Stimulated activated CD8-positive, alpha-beta memory T cell treated with anti-CD3 and anti-CD28 coated beads, Interleukin-15, amount 100 ng/mL, for 4 hours (primary cell): ENCODE measurements around the gene SH3PXD2B.
"Not testable (repeated sequence)": the region's sequence is repeated elsewhere in the genome, so short reads cannot be mapped to it uniquely, and the experiment has no call there.

Source experiments
- DNase-seq, 2 donors: peaks; one replicate each; pipeline ENCODE4 v3.0.0-alpha.2; 2020; ENCODE audit warnings: low read depth in 2 of 2

Gene SH3PXD2B

DNA sequence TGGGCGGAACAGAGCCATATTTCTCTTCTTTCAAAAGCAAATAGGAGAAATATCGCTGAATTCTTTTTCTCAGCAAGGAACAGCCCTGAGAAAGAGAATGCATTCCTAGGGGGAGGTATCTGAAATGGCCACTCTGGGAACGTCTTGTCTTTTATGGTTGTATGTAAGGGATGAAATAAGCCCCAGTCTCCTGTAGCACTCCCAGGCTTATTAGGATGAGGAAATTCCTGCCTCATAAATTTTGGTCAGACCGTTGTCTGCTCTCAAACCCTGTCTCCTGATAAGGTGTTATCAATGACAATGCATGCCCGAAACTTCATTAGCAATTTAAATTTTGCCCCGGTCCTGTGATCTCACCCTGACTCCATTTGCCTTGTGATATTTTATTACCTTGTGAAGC, 52.3 kb downstream of the SH3PXD2B start:
- DNase-seq, result not testable (repeated sequence)

DNA sequence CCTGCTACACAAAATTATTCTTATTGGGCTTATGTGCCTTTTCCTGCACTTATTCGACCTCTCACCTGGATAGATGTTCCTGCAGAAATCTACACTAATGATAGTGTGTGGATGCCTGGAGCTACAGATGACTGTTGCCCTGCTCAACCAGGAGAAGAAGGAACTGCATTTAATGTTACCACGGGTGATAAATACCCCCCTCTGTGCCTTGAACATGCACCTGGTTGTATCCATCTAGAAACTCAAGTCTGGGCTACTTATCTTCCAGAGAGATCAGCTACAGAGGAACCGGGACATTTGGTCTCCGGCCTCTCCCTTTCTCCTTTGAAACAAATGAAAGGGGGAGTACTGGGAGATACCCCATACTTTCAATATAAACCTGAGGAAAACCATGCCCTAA, 54.5 kb downstream of the SH3PXD2B start:
- no peak for DNase-seq

DNA sequence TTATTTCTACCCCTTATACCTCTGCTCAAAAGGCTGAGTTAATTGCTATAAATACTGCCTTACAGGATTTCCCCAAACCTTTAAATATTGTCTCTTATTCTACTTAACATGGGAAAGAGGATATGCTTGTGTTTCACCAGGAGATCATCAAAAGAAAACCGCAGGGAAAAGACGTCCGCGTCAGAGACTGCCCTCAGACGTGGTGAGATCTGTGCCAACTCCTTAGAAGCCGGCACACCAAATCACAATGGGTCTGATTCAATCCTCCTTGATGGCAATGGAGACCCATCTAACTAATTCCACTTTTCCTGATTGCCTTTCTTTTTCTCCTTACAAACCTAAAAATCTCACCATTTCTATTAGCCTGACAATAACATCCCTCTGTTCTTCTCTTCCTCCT, 55.0 kb downstream of the SH3PXD2B start:
- DNase-seq, result no peak

DNA sequence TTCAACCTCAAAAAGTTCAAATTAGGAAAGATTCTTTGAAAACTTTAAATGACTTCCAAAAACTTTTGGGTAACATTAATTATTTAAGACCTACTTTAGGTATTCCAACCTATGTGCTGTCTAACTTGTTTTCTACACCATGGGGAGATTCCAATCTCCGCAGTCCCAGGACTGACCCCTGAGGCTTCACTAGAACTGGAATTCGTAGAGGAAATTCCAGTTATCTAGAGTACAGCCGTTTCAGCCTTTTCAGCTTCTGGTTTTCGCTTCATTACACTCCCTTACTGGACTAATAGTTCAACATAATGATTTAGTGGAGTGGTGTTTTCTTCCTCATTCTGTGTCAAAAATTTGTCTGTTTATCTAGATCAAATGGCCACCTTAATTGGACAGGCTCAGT, 55.7 kb downstream of the SH3PXD2B start:
- not testable (repeated sequence) for DNase-seq

DNA sequence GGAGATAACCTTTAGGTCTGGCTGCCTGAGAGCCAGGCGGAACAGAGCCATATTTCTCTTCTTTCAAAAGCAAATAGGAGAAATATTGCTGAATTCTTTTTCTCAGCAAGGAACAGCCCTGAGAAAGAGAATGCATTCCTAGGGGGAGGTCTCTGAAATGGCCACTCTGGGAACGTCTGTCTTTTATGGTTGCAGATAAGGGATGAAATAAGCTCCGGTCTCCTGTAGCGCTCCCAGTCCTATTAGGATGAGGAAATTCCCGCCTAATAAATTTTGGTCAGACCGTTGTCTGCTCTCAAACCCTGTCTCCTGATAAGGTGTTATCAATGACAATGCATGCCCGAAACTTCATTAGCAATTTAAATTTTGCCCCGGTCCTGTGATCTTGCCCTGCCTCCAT, 57.3 kb downstream of the SH3PXD2B start:
- DNase-seq, result not testable (repeated sequence)

DNA sequence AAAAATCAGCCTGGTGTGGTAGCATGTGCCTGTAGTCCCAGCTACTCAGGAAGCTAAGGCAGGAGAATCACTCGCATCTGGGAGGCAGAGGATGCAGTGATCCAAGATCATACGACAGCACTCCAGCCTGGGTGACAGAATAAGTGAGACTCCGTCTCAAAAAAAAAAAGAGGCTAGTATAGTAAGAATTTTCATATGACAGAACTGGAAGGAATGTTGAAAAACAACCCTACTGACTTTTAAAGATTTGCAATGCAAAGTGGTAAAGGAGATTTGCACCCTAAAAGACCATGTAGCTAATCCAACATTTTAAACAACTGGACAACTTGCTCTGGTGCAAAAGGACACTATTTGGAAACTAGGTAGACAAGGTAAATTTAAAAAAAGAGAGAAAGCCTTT, 58.1 kb downstream of the SH3PXD2B start:
- no peak for DNase-seq

DNA sequence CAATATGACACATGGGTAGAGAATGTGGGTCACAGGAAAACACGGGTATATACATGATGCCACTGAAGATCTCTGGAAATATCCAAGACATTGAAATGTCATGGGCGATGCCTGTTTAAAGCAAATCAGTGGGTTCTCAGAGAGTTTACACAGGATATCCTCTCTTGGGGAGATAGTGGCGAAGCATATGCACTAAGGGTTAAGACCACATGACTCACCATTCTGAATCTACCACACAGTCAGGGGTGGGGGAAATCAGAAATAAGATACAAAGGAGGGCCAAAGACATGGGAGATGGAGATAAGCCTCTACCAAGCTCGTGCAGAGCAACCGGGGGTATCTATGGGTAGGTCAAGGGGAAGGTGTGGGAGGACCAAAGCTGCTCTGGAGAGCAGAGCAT, 58.8 kb downstream of the SH3PXD2B start:
- no peak for DNase-seq

DNA sequence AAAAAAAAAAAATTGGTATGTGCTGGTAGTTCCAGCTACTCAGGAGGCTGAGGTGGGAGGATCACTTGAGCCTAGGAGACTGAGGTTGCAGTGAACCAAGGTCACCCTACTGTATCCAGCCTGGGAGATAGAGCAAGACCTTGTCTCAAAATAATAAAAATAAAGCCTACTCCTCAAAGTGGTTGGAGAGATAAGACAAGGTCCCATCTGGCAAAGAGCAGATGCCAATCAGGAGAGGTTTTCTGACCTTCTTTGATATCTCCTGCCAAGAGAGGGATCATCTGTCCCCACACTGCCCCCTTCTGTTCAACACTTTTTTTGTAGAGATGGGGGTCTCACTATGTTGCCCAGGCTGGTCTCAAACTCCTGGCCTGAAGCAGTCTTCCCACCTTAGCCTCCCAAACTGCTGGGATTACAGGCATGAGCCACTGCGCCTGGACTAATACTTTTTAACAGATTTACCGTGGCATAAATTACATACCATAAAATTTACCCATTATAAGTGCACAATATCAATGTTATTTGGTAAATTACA, 64.7 kb downstream of the SH3PXD2B start:
- no peak for DNase-seq

DNA sequence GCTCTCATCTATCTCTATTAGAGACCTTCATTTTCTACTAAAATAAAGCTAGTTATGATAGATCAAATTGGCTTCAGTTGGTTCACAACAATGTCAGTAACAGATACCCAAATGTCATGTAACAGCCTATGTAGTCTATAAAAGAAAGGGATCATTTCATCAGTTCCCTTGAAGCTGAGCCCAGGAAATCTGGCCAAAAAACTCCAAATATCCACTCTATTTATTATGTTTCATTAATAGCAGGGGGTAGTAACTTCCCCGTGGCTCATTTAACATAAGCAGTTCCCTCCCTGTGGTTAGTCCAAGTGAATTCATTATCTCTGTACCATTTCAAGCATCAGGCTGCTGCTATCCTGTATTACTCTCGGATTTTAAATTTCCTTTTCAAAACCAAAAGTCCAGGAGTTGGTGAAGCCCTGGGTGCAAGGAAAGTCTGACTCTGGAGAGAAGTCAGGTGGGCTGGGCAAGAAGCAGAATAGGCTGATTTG, 66.0 kb downstream of the SH3PXD2B start:
- DNase-seq, result no peak

DNA sequence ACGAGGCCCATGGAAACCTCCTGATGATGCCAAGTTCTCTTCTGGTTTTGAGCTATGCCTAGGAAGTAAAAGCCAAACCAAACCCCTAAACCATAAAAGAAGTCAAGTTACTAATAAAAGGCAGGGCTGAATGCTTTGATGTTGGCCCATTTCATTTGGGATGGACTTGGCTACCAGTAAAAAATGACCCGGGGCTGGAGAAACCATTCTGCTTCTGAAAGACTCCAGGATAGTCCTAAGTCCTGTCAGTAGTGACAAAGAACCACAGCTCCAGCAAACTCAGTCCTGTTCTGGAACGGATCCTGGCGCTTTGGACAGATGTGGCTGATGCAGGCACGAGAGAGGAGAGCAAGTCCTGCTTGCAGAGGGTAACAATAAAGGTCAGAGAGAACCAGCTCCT, 68.6 kb downstream of the SH3PXD2B start:
- DNase-seq, result no peak

DNA sequence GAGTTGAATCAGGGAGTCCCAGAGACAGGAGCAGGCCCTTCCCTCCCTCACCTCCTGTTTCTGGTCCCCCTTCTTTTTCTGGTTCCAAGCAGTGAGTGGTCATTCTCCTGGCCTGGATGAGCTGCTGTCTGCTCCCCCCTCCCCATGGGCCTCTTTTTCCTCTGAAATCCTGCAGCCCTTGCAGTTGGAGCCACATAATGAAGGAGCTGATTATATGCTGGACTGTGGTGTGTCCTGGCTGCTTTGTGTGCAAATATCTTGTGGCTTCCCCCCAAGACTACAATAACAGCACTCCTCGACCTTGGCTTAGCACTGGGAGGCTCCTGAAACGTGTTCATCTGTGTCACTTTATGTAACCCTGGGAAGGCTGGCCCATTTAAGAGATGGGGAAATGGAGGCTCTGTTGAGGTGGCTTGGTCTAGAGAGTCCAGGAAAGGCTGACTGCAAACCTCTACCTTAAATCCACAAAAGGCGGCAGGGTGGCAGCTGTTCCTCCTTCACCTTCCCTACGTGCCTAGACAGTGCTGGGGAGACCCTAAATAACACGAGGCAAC, 69.2 kb downstream of the SH3PXD2B start:
- DNase-seq, result no peak

DNA sequence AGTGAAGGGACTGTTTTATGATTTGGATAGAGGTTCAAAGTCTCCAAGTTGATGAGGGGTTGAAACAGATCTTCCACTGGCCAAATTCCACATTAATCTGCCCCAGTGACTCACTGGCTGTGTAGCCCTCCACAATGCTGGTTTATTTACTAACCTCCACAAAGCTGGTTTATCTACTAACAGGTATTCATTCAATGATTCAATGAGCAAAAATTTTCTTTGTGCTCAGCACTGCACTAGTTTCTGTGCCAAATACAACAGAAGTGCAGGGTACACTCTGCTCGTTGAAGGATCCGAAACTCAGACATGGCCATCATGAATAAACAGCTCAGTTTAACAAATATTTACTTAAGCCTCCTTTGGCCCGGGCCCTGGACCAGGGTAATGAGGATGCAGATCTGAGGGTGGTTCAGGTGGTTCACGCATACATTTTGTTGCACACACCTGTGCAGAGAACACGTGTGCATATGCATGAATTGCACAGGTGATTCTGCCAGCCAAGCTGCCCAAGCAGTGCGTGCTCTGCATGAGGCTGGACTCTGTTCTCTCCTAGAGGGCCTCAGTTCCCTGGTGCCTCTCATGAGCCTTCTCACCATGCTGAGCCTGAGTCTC, 71.0 kb downstream of the SH3PXD2B start:
- no peak for DNase-seq

DNA sequence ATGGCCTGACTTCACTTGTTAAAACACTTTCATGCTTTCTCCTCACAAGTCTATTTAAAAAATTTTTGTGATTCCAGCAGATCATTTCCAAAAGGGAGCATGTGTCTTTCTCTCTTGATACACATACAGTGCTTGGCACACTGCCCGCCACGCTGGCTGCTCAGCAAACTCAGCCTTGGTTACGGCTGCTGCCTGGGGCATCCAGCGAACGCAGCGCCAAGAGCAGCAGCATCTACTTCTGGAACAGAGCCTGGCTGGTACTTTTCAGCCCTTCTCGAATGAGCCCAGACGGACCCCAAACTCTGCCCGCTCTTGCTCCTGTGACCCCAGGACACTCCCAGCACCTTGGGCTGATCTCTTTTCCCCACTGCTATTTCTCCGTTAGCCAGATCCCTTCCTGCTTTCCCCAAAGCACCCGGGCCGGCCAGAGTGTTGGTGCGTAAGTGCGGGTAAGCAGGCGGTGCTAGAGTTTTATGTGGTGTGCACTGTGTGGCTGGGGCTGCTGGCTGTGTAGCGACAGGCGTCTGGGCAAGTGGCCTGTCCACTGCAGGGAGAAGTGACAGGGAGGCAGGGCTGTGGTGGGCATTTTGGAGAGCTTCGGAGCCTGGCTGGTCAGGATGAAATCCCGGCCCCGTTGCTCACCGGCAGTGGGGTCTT, 73.2 kb downstream of the SH3PXD2B start:
- DNase-seq, result no peak

DNA sequence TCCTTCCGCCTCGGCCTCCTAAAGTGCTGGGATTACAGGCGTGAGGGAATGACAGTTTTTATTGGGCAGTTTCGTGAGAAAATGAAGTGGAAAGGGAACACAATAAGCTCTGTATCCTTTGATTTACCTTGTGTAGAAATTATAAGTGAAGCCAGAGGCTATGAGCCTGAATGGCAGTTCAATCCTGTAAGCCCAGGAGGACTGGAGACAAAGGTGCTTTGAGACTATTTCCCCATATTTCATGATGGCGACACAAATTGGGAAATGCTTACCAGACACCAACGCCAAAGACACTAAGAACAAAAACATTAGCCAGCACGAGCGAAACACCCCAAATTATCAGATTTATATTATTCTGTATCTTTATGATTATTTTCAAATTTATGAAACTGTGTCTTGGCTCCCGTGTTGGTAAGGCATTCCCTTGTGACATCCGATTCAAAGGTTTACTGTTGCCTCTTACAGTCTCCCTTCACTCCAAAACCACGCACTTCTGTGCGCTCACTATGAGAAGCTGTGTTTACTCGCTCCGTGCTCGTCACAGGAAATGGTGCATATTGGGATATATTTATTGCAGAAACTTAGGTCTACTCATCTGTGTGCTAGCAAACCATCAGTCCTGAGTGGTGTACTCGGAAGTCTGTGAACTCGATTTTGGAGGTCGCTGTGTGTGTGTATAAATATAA, 73.9 kb downstream of the SH3PXD2B start:
- no peak for DNase-seq

DNA sequence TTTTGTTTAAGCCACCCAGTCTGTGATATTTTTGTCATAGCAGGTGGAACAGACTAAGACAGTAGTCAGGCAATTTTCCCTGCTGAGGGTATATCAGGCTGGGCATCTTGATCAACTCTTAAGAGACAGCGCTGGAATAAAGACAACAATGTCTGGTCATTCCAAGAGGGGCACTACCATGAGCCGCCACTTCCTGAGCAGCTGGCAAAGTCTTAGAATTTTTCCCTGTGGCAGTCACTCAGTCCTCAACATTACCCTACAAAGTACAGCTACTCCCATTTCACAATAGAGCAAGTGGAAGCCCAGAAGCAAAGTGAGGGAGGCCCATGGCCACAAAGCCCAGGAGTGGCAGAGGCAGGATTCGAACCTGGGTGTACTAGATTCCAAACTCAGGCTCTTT, 74.8 kb downstream of the SH3PXD2B start:
- DNase-seq, result no peak

DNA sequence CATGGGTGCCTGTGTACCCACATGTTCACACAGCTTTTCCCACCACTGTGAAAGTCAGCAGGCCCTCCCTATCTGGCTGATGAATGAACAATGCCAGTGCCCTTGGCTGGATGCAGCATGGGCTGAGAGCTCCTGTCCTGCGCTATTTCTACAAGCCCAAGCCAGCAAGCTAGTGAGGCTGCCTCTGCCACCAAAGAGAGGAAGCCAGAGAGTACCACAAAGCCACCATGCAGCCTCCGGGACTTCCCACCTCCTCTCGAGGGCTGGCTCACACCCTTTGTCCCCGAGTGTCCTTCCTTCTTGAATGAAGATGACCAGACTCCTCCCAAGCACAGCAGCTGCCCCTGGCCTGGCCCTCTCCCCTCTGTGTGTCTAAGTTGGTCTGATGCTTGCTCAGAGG, 76.5 kb downstream of the SH3PXD2B start:
- no peak for DNase-seq

DNA sequence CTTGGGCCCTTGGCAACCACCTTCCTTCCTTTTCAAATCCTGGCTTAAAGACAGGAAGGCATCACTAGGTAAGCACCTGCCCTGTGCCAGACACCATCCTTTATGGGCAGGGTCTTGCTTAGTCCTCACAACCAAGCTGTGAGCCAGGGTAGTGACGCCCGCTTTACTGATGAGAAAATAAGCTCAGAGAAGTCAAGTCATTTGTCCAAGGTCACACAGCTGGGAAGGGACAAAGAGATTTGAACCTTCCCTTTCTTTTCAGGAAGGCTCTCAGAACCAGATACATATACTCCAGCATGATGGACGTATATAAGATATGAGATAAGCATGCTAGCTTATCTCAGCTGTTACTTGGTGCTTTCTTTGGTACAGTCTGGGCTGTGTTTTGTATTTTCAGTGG, 76.9 kb downstream of the SH3PXD2B start:
- DNase-seq, result no peak

DNA sequence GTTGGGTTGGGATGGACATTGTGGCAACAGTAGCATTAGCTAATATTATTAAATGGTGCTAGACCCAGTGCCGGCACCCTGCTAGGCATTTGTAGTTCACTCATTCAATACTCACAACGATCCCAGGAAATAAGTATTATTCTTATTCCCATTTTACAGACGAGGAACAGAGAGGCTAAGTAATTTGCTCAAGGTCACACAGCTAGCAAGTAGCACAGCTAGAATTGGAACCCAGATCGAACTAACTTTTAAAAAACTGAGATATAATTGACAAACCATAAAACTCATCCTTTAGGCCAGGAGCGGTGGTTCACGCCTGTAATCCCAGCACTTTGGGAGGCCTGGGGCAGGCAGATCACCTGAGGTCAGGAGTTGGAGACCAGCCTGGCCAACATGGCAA, 79.5 kb downstream of the SH3PXD2B start:
- DNase-seq, result no peak

DNA sequence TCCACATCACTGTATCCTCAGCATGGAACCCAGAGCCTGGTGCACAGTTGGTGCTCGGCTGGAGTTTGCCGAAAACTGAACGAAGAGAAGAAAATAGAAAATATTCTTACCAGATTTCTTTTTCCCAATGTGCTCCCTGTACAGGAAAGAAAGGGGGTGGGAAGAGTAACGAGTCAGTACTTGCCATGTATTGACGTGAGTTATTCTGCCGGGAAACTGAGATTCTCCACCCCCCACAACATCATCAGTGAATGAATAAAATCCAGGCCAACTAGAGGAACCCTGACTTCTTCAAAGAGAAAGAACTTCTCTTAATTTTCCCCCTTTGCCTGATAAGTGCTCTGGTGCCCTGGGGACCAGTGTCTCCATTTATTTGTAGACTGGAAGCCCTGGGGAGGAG, 80.6 kb downstream of the SH3PXD2B start:
- no peak for DNase-seq

DNA sequence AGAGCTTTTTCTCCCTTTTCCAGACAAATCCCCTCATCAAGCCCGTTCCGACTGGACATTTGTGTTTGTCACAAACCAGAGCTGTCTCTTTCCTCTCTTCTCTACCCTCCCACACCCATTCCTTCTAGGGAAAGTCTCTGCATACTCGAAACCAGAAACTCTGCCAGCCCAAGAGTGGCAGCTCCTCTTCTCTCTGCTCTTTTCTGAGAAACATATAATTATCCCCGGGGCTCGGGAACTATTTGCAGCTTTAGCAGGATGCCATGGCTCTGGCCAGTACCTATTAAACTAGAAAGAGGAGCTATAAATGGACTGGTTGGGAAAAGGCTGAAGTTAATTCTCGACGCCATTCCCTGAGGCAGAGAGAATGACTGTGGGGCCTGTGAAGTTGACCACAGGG, 82.6 kb downstream of the SH3PXD2B start:
- DNase-seq, result no peak

DNA sequence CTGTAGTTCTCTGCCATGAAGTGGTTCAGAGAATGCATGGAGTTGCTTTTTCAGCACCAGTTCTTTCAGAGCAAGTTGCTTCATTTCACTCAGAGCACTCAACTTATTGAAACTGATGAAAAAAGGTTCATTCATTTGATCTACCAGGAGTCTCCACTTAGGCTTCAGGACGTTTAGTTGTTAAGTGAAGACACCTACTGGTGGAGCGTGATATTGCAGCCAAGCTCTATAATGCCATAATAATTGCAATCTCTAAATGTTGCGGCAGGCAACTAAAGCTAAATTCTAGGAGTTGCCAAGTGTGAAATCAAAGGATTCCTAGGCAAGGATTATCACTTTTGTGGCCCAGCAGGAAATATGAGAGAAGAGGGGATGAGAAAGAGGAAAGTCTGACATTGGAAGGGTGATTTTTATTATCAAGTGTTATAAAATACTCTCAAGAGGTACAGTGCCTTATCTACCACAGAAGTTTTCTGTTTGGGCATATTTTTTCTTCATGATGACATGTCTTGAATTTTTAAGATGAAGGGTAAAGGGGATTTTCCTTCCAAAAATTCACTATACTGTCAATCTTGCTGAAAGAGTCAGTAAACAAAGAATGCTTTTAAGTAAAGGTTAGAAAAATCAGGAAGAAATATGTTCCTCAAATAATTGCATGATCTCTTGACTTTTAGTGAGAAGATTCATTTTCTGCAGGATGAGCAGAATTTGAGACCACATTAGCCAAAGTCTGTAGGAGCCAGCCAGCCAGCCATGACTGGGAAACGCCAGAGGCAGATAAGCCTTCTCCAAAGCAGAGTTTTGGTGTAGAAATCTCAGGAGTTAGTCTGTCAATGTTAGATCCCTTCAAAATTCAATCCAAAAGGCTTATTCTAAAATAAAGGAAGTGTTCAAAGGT, 83.4 kb downstream of the SH3PXD2B start:
- no peak for DNase-seq

DNA sequence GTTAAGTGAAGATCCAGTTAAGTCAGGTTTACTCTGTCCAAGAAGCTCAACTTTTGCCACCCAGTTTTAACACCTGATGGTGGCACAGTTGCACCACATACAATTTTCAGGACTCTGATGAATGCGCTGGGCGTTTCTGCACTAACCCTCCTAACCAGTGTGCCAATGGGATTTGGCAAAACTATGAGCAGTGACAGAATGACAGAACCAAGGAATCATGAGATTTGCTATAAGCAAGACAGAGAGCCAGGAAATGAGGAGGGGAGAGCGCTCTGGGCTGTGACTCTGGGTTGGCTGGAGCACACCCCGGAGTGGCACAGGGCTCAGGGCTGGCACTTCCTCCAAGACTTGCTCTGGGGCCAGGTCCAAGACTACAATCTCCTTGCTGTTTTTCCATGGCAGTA, 84.1 kb downstream of the SH3PXD2B start:
- DNase-seq, result no peak
